Ishikawa (cell line): ENCODE measurements around the gene CHAC1.

Source experiments
- CEBPB ChIP-seq: IDR thresholded peaks from 2 replicates; pipeline ENCODE4 v1.6.1; 2012
- EP300 ChIP-seq: IDR thresholded peaks from 2 replicates; pipeline ENCODE4 v1.6.1; 2012; ENCODE audit warnings: borderline replicate concordance
- MAX ChIP-seq: IDR thresholded peaks from 2 replicates; pipeline ENCODE4 v1.6.1; 2012
- RAD21 ChIP-seq: IDR thresholded peaks from 2 replicates; pipeline ENCODE4 v1.6.1; 2012; ENCODE audit warnings: low read depth
- REST ChIP-seq: IDR thresholded peaks from 2 replicates; pipeline ENCODE4 v1.6.1; 2012; ENCODE audit warnings: low read depth, mild to moderate bottlenecking
- USF1 ChIP-seq: IDR thresholded peaks from 2 replicates; pipeline ENCODE4 v1.6.1; 2012
- YY1 ChIP-seq: IDR thresholded peaks from 2 replicates; pipeline ENCODE4 v1.6.1; 2012; ENCODE audit warnings: low read depth

DNA sequence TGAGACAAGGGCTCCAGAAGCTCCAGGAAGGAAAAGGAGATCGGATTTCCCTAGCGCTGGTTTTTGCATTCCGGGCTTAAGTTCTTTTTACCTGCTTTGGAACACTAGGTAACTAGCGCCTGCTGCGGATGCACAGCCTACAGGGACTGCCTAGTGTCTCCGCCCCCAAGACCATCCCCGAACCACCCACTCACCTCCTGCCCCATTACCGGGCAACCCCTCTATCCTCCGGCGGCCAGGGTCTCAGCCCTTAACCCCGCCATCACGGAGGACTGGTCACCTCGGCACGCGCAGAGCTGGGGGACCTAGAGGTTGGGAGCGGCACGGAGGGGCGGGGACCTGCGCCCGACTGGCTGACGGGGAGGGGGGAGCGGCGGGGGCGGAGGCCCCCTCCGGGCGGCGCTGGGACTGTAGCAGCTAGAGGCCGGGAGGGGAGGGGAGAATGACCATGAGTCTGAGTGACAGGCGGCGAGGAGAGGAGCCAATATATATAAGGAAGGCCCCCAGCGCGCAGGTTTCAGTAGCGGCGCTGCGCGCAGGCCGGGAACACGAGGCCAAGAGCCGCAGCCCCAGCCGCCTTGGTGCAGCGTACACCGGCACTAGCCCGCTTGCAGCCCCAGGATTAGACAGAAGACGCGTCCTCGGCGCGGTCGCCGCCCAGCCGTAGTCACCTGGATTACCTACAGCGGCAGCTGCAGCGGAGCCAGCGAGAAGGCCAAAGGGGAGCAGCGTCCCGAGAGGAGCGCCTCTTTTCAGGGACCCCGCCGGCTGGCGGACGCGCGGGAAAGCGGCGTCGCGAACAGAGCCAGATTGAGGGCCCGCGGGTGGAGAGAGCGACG is 24.2 kb upstream of the CHAC1 start, which contains the start of gene DLL4:
- no peak for TF ChIP-seq CEBPB
- peak; percentile 91 for TF ChIP-seq MAX
- TF ChIP-seq YY1 = no peak
- TF ChIP-seq REST = no peak
- no peak for TF ChIP-seq EP300
- no peak; the same call in 1 of the 2 replicates for TF ChIP-seq USF1
- no peak for TF ChIP-seq RAD21
